OCI-LY1 (cell line): Measurements from ENCODE around the gene ALX4.

Experiments
- CTCF ChIP-seq: fragments of 200-600 bp; sonication (generic), shearing (Covaris generic); IDR thresholded peaks from 2 replicates; pipeline ENCODE4 v1.5.1; 2017; ENCODE audit warnings: mild to moderate bottlenecking, antibody characterized with exemption, low read length, moderate library complexity, mixed read lengths
- EZH2 ChIP-seq: fragments of 200-600 bp; sonication (generic), shearing (Covaris generic); IDR thresholded peaks from 2 replicates; pipeline ENCODE4 v1.8.0; 2017; ENCODE audit warnings: borderline replicate concordance, mixed run types, mild to moderate bottlenecking, antibody characterized with exemption, low read length, moderate library complexity, mixed read lengths

- TF ChIP-seq CTCF (no peak), EZH2 (no peak)
These were observed 41.2 kb upstream of the ALX4 start for GRCh38 chr11:44351006-44351660.
